K562 (cell line): Measurements from ENCODE around the gene AMH. TPM values are rescaled to one million over a fixed set of nuclear protein-coding genes. Genes with fewer than 3 reads are reported as not detected.
A peak's percentile ranks its signal among the peaks of the same experiment; 100 is the strongest.

ENCODE experiments used
- FIP1L1 ChIP-seq: fragments of 200-400 bp; formaldehyde crosslinking; IDR thresholded peaks from 2 replicates; pipeline ENCODE4 v1.6.1; 2018; ENCODE audit warnings: mild to moderate bottlenecking, low read depth, low read length; ENCODE audit not compliant: poor library complexity, severe bottlenecking
- HDGF ChIP-seq: fragments of 450-650 bp; IDR thresholded peaks from 2 replicates; pipeline ENCODE4 v1.6.1; 2016
- HNRNPL ChIP-seq: fragments of 200-400 bp; formaldehyde crosslinking; IDR thresholded peaks from 2 replicates; pipeline ENCODE4 v1.6.1; 2017; ENCODE audit warnings: low read depth, mild to moderate bottlenecking, low read length
- HSF4 ChIP-seq: fragments of 250-450 bp; sonication (Bioruptor Pico); IDR thresholded peaks from 2 replicates; pipeline ENCODE4 v2.1.2; 2022; ENCODE audit warnings: mild to moderate bottlenecking, moderate library complexity, borderline replicate concordance
- KLF10 ChIP-seq: fragments of 250-450 bp; sonication (Bioruptor Pico); IDR thresholded peaks from 2 replicates; pipeline ENCODE4 v1.6.1; 2021; ENCODE audit warnings: matching md5 sums
- NCOA2 ChIP-seq, 2 experiments: fragments of 450-650 bp; IDR thresholded peaks; 2 replicates each; pipeline ENCODE4 v1.6.1; 2018; ENCODE audit warnings: mild to moderate bottlenecking in 2 of 2, moderate library complexity in 1 of 2; ENCODE audit not compliant: partially characterized antibody in 2 of 2
- NKRF ChIP-seq: fragments of 450-650 bp; IDR thresholded peaks from 2 replicates; pipeline ENCODE4 v1.6.1; 2016; ENCODE audit warnings: borderline replicate concordance
- SPI1 ChIP-seq: IDR thresholded peaks from 2 replicates; pipeline ENCODE4 v1.6.1; 2011; ENCODE audit warnings: low read depth, low read length, control low read depth, borderline replicate concordance
- SRSF3 ChIP-seq: fragments of 200-400 bp; formaldehyde crosslinking; IDR thresholded peaks from 2 replicates; pipeline ENCODE4 v1.6.1; 2016; ENCODE audit warnings: mild to moderate bottlenecking, low read length, moderate library complexity; ENCODE audit not compliant: insufficient read depth
- ZNF431 ChIP-seq: sonication (generic); formaldehyde crosslinking; IDR thresholded peaks from 2 replicates; pipeline ENCODE4 v1.8.0; 2022; ENCODE audit warnings: mild to moderate bottlenecking, missing genetic modification reagents
- polyA plus RNA-seq, 8 experiments: library from polyadenylated mRNA; depleted of rRNA in 4 of 8; stranded (reverse) in 5 of 8; unstranded in 3 of 8; fragments of >200 nt; fragmentation: Nextera tagmentation in 2 of 8; fragmentation: Illumina TruSeq in 1 of 8; extraction: Ambion mirVana in 2 of 8; extraction: Trizol in 1 of 8; gene quantifications; 2 replicates each; pipeline versions ENCODE4 v1.2.1 to v1.2.3, GENCODE V29; 2011 to 2014; ENCODE audit warnings: inconsistent platforms in 1 of 8, missing spikeins in 1 of 8
- total RNA-seq, 7 experiments: library from RNA; depleted of rRNA in 6 of 7; stranded (reverse); fragments of >200 nt in 6 of 7; fragmentation: Illumina TruSeq in 2 of 7; extraction: Trizol in 2 of 7; gene quantifications; 2 replicates each; pipeline versions ENCODE4 v1.2.1 to v1.2.3, GENCODE V29; 2011 to 2021; ENCODE audit warnings: low replicate concordance in 1 of 7
- TF ChIP-seq, protein P1 (sequence below): fragments of 250-450 bp; sonication (Bioruptor Pico); IDR thresholded peaks from 2 replicates; pipeline ENCODE4 v1.4.0; 2020
- TF ChIP-seq, protein P2 (sequence below): sonication (generic); formaldehyde crosslinking; IDR thresholded peaks from 2 replicates; pipeline ENCODE4 v1.8.0; 2022; ENCODE audit warnings: mild to moderate bottlenecking, missing genetic modification reagents
- TF ChIP-seq, protein P3 (sequence below), 2 experiments: fragments of 200-800 bp in 1 of 2; sonication (Bioruptor generic) in 1 of 2; sonication (generic) in 1 of 2; formaldehyde crosslinking in 1 of 2; IDR thresholded peaks in 1 of 2; conservative IDR thresholded peaks in 1 of 2; 2 replicates each; pipeline versions ENCODE4 v1.5.0 to v1.6.1; 2016 to 2020; ENCODE audit warnings: missing compliant biosample characterization in 1 of 2, missing genetic modification characterization in 1 of 2, missing genetic modification reagents in 1 of 2
- TF ChIP-seq, protein P4 (sequence below): fragments of 250-450 bp; sonication (Bioruptor Pico); IDR thresholded peaks from 2 replicates; pipeline ENCODE4 v1.4.0; 2020; ENCODE audit warnings: borderline replicate concordance

The AMH gene
- total and polyA plus RNA-seq, 9 of the 15 experiments (the other 6 are each of a cell fraction or from before 2014, with no cell fraction given): 0.29 to 27.4 (median 2.6) TPM; not detected in 2

DNA sequence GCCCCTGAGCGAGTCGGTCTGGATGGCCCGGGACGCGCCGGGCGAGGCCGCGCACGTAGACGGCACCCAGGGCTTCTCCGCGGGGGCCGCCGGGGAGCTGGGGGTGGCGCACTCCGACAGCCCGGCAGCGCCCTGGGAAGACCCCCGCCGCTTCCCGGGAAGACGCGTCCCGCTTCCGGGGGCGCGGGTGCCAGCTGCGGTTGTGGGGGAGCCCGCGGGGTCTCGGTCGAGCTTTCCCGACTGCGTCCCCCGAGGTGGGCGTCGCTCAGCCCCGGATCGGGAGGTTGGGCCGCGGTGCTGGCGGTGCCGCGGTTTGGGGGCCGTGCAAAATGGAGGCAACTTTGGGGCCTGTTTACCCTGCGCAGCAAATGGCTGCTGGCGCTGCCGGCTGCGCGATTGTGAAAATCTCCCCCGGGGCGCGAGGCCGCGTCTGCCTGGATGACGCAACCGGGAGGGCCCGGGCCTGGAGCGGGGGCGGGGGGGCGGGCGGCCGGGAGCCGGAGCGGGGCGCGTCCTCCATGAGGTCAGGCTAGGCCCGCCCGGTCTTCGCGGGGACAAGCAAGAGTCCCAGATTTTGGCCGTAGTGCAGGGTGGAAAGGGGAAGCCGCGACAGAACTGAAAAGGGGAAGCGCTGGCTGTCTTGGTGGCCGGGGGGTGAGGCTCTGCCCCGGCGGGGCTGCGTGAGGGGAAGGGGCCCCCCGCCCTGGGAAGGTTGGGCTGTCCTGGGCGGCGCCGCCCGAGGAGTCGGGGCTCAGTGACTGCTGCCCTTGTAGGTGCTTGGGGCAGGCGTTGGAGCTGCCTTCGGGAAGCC is 21.5 kb downstream of the AMH start (continued):
- TF ChIP-seq, protein P1, sequence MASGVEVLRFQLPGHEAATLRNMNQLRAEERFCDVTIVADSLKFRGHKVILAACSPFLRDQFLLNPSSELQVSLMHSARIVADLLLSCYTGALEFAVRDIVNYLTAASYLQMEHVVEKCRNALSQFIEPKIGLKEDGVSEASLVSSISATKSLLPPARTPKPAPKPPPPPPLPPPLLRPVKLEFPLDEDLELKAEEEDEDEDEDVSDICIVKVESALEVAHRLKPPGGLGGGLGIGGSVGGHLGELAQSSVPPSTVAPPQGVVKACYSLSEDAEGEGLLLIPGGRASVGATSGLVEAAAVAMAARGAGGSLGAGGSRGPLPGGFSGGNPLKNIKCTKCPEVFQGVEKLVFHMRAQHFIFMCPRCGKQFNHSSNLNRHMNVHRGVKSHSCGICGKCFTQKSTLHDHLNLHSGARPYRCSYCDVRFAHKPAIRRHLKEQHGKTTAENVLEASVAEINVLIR (CRISPR knock-in tag): no peak
- TF ChIP-seq, protein P2, sequence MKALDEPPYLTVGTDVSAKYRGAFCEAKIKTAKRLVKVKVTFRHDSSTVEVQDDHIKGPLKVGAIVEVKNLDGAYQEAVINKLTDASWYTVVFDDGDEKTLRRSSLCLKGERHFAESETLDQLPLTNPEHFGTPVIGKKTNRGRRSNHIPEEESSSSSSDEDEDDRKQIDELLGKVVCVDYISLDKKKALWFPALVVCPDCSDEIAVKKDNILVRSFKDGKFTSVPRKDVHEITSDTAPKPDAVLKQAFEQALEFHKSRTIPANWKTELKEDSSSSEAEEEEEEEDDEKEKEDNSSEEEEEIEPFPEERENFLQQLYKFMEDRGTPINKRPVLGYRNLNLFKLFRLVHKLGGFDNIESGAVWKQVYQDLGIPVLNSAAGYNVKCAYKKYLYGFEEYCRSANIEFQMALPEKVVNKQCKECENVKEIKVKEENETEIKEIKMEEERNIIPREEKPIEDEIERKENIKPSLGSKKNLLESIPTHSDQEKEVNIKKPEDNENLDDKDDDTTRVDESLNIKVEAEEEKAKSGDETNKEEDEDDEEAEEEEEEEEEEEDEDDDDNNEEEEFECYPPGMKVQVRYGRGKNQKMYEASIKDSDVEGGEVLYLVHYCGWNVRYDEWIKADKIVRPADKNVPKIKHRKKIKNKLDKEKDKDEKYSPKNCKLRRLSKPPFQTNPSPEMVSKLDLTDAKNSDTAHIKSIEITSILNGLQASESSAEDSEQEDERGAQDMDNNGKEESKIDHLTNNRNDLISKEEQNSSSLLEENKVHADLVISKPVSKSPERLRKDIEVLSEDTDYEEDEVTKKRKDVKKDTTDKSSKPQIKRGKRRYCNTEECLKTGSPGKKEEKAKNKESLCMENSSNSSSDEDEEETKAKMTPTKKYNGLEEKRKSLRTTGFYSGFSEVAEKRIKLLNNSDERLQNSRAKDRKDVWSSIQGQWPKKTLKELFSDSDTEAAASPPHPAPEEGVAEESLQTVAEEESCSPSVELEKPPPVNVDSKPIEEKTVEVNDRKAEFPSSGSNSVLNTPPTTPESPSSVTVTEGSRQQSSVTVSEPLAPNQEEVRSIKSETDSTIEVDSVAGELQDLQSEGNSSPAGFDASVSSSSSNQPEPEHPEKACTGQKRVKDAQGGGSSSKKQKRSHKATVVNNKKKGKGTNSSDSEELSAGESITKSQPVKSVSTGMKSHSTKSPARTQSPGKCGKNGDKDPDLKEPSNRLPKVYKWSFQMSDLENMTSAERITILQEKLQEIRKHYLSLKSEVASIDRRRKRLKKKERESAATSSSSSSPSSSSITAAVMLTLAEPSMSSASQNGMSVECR (CRISPR knock-in tag): peak; percentile 48; the same call in 1 of the 2 replicates
- TF ChIP-seq SRSF3 (peak; percentile 86; the same call in 1 of the 2 replicates), HDGF (no peak), HNRNPL (no peak; the same call in 1 of the 2 replicates), NKRF (no peak; the same call in 1 of the 2 replicates), FIP1L1 (peak; percentile 69), SPI1 (peak; percentile 97), NCOA2 (IDR thresholded peaks at IDR 0.05; ENCODE audit: partially characterized antibody in 2 of 2) (no peak), HSF4 (CRISPR knock-in tag) (no peak), KLF10 (CRISPR knock-in tag) (no peak), ZNF431 (CRISPR knock-in tag) (no peak; the same call in 1 of the 2 replicates)
- TF ChIP-seq, protein P3, sequence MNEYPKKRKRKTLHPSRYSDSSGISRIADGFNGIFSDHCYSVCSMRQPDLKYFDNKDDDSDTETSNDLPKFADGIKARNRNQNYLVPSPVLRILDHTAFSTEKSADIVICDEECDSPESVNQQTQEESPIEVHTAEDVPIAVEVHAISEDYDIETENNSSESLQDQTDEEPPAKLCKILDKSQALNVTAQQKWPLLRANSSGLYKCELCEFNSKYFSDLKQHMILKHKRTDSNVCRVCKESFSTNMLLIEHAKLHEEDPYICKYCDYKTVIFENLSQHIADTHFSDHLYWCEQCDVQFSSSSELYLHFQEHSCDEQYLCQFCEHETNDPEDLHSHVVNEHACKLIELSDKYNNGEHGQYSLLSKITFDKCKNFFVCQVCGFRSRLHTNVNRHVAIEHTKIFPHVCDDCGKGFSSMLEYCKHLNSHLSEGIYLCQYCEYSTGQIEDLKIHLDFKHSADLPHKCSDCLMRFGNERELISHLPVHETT (CRISPR knock-in tag; conservative IDR thresholded peaks at IDR 0.05 in 1 of 2, IDR thresholded peaks at IDR 0.05 in 1 of 2): peak in 1 of 2 experiments; percentile 90; a peak in 2 of 4 replicates
- TF ChIP-seq, protein P4, sequence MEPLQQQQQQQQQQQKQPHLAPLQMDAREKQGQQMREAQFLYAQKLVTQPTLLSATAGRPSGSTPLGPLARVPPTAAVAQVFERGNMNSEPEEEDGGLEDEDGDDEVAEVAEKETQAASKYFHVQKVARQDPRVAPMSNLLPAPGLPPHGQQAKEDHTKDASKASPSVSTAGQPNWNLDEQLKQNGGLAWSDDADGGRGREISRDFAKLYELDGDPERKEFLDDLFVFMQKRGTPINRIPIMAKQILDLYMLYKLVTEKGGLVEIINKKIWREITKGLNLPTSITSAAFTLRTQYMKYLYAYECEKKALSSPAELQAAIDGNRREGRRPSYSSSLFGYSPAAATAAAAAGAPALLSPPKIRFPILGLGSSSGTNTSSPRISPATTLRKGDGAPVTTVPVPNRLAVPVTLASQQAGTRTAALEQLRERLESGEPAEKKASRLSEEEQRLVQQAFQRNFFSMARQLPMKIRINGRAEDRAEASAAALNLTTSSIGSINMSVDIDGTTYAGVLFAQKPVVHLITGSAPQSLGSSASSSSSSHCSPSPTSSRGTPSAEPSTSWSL: no peak
